C4-2B (cell line): ENCODE results near the gene CSTPP1.

Experiments
- CTCF ChIP-seq: fragments of 450-650 bp; conservative IDR thresholded peaks from 2 replicates; pipeline ENCODE4 v1.5.1; 2017; ENCODE audit warnings: mild to moderate bottlenecking
- ZFX ChIP-seq: fragments of 450-650 bp; IDR thresholded peaks from 2 replicates; pipeline ENCODE4 v1.6.1; 2017

GRCh38 chr11:47052165-47052564 lies 115.6 kb downstream of the CSTPP1 start:
- TF ChIP-seq CTCF = no peak
- no peak for TF ChIP-seq ZFX
